Activated naive CD4-positive, alpha-beta T cell treated with Interleukin-2 at 50 U/mL for 16 hours (primary cell): ENCODE results near the gene FEN1.

Experiments
- DNase-seq: peaks from one replicate; pipeline ENCODE4 v3.0.0-alpha.2; 2020

FEN1 gene

GRCh38 chr11:61776561-61777075, 16.1 kb upstream of the FEN1 start:
- peak; percentile 64 for DNase-seq

GRCh38 chr11:61777234-61778090, 15.2 kb upstream of the FEN1 start:
- peak; percentile 68 for DNase-seq

DNA sequence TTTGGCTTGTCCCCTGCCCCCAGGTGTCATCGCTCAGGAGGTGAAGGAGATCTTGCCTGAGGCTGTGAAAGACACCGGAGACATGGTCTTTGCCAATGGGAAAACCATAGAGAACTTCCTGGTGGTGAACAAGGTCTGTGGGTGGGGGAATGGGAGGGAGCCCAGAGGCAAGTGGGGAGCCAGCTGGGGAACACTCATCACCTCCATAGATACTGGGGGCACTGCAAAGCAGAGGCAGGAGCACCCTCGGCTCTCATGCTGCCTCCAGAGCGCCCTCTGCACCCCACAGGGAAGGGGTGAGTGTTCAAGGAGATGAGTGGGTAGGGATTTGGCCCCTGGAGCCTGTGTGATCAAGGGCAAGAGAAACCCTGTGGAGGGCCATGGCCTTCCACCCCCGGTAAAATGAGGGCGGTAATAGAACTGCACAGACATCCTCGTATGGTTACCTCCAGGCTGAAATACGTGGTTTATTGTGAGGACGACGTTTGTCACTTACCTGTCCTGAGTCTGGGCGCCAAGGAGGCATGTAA, 14.3 kb upstream of the FEN1 start:
- DNase-seq, result no peak

GRCh38 chr11:61778920-61779650, 13.6 kb upstream of the FEN1 start:
- DNase-seq, result no peak

DNA sequence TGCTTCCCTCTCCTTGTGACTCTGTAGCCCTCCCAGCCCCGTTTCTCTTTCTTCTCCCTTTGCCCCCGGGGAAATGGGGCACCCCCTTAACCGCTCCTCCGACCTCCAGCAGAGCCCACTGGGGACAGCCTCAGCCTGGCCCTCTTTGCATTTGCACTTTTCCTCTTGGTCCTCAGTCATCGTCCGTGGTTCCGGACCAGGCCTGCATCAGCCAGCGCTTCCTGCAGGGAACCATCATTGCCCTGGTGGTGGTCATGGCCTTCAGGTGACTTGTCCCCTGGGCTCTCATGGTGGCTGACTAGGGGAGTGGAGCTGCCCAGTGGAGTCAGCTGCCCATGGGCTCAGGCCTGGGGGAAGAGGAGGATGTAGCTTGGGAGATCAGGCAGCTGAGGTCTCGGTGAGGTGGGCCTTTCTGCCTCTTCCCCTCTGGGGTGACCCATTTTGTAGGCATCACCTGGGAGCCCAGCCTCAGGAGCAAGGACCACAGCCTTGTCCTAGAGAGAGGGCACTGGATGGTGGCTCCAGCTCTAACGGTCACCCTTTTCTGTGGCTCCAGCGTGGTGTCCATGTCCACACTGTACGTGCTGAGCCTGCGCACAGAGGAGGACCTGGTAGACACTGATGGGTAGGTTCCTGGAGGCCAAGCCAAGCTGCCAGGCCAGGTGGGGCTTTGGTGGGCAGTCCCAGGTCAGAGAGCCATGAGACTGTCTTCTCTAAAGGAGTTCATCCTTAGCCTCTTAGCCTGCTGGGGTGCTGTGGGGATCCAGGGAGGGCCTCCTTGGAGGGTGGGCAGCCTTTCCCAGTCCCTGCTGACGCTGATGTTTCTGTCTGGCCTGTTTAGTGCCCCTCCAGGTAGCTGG, 12.8 kb upstream of the FEN1 start:
- DNase-seq, result no peak

GRCh38 chr11:61780581-61781162, 12.0 kb upstream of the FEN1 start:
- DNase-seq, result no peak

DNA sequence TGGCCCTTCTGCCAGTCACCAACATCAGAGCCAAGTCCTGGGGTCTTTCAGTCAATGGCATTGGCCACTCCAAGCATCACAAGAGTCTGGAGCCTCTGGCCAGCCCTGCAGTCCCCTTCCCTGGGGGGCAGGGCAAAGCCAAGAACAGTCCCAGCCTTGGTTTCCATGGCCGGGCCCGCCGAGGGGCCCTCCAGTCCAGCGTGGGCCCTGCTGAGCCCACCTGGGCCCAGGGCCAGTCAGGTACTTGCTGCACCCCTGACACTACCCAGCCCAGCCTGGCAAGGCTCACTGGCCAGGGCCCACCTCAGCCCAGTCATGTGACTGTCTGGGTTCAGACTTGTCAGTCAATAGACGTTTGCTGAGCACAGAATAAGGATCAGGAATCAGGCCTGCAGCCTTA, 11.1 kb upstream of the FEN1 start:
- no peak for DNase-seq

- DNase-seq, result no peak
These were observed 10.4 kb upstream of the FEN1 start for GRCh38 chr11:61782299-61782698.

- no peak for DNase-seq
These were observed 9.9 kb upstream of the FEN1 start for GRCh38 chr11:61782841-61783240.

DNA sequence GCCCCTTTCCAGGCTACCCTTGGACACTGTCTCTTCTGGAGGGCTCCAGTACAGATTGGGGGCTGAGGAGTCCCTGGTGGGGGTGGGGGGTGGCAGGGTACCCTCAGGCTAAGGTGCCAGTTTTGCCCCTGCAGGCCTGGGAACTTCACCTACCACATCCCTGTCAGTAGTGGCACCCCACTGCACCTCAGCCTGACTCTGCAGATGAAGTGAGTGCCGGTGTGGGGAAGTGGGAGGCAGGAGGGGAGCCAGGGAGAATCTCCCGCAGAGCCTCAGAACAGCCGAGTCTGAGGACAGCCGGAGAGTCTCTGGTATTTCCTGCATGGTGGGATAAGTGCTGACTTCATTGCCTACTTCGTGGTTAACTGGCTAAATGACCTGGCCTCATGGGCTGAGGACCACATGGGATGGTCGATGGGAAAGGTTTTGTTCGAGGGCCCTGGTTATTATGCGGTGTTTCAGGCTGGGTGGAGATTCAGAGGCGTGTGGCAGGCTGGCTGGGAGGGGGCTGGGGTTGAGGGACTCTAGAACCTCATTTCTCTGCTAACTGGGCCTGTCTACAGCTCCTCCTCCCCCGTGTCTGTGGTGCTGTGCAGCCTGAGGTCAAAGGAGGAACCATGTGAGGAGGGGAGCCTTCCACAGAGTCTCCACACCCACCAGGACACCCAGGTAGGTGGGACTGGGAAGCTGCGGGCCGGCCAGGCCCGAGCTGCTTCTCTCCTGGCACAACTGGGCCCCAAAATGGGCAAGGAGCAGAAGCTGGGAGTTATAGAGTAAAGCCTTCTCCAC, 8.8 kb upstream of the FEN1 start:
- no peak for DNase-seq

GRCh38 chr11:61784506-61784805, 8.3 kb upstream of the FEN1 start:
- DNase-seq, result no peak

DNA sequence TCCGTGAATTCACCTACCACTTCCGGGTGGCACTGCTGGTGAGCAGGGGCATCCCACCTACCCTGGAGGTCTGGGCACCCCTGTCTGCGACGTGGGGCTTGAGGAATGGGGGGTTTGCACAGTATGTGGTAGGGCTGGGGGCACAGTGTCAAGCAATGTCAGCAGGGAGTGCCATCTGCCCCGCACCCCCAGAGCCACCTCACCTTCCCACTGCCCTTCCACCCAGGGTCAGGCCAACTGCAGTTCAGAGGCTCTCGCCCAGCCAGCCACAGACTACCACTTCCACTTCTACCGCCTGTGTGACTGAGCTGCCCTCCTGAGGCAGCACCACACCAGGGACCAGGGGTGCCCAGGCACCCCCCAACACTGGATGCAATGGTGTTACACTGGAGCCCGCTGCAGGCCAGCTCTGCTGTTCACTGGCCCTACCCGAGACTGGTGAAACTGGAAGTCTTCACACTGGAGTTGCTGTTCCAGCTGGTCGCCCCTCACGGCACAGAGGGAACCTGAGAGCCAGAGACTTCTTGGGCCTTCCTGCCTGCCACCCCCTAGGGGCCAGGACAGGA, 6.8 kb upstream of the FEN1 start:
- no peak for DNase-seq

DNA sequence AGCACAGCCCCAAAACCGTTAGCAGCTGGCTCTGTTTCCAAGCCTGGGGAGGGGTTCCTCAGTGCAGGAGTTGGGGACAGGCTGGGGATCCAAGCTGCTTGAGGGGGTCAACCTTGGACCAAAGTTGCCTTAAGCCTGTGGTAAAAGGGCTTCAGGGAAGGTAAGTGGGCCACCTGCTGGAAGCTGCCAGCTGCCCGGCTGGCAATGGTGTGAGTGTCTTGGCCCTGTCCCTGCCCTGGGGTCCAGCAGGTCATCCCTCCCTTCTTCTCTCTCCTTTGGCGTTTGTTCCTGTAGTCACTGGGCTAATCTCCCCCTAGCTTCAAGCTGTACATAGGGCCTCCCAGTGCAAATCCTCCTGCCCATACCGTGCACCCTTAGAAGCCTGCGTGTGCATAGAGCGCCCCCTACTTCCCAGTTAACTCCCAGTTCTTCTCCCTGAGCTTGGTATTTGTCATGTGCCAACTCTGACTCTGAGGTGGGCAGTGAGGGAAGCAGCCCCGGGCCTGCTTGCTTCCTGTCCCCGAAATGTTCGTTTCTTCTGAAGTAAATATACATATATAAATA, 4.7 kb upstream of the FEN1 start:
- no peak for DNase-seq

DNA sequence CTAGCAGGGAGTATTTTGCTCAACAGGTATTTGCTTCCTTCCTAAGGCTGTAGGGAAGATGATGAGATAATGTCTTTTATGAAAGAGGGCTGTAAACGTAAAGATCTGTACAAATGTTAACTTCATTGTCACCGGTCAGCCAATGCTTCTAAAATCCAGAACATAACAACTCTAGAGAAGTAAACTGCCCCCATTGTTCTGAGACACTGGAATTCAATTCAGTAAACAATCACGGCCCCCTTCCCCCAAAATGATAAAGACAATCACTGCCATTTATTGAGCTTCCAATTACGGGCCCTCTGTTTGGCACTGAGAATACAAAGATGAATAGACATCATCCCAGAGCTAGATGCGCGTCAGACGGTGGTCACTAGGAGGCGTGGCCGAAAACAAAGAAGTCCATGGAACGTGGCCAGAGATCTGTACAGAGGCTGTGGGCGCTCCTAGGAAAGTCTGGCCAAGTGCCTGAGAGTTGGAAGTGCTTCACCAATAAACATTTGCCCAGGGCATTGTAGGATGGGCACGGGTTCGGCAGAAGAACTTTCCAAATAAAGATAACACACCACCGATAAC, 888 bp upstream of the FEN1 start:
- DNase-seq, result peak; percentile 51

DNA sequence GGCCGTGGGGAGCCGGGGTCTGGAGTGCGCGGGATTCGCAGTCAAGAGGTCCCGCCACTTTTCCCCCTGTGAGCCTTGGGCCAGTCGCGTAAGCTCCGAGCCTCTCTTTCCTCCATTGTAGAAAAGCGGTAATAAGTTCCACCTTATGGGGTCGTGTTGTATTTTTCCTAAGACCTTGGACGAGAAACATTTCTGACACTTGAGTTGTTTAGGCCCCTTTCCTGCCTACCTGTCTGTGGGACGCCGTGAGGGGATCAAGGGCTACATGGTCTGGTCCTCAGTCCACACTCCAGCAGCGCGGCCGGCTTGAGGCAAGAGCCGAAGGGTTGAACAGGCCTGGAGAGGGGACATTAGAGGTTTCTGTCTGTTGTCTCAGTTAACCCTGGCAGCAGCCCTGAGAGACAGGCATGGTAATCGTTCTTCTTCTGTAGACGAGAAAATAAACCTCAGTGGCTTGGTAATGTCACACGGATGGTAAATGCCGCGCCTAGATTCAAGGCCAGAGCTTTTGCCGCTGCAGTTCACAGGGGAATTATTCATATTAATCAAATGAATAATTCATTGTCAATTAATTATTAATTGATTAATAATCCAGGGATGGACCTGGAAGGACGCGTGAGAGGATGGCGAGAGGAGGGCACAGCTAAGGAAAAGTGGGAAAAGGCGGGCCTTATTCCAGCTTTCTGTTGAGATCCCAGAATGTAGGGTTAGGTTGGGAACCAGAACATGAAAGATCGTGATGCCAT, 545 bp downstream of the FEN1 start:
- no peak for DNase-seq

- no peak for DNase-seq
These were observed 1.1 kb downstream of the FEN1 start for GRCh38 chr11:61793829-61794204.

GRCh38 chr11:61794579-61794978, 1.9 kb downstream of the FEN1 start:
- DNase-seq, result no peak

- no peak for DNase-seq
These were observed 2.7 kb downstream of the FEN1 start for GRCh38 chr11:61795459-61795858.

DNA sequence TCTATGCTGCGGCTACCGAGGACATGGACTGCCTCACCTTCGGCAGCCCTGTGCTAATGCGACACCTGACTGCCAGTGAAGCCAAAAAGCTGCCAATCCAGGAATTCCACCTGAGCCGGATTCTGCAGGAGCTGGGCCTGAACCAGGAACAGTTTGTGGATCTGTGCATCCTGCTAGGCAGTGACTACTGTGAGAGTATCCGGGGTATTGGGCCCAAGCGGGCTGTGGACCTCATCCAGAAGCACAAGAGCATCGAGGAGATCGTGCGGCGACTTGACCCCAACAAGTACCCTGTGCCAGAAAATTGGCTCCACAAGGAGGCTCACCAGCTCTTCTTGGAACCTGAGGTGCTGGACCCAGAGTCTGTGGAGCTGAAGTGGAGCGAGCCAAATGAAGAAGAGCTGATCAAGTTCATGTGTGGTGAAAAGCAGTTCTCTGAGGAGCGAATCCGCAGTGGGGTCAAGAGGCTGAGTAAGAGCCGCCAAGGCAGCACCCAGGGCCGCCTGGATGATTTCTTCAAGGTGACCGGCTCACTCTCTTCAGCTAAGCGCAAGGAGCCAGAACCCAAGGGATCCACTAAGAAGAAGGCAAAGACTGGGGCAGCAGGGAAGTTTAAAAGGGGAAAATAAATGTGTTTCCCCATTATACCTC, 3.3 kb downstream of the FEN1 start:
- DNase-seq, result no peak
